ENCODE results near the gene THRSP. TPM values are rescaled to one million over a fixed set of nuclear protein-coding genes. Genes with fewer than 3 reads are reported as not detected.
"Not testable (repeated sequence)": the region's sequence is repeated elsewhere in the genome, so short reads cannot be mapped to it uniquely, and the experiment has no call there.

Gene THRSP
- total RNA-seq, 2 experiments from 2014 or later = not detected

DNA sequence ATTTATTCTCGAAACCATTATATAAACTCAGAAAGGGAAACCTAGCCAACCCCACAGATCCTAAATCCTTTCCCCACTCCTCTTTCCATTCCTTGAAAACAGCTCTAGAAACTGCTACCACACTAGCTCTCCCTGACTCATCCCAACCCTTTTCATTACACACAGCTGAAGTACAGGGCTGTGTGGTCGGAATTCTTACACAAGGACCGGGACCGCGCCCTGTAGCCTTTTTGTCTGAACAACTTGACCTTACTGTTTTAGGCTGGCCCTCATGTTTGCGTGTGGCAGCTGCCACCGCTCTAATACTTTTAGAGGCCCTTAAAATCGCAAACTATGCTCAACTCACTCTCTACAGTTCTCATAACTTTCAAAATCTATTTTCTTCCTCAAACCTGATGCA lies 20.8 kb downstream of the THRSP start:
- DNase-seq, H3K27me3 Mint-ChIP-seq, H3K36me3 Mint-ChIP-seq, H3K4me3 Mint-ChIP-seq, H3K27ac Mint-ChIP-seq, H3K9me3 Mint-ChIP-seq: not testable (repeated sequence)
- H3K4me1 Mint-ChIP-seq = peaks cover 14% of the 10 kb centered on the region

DNA sequence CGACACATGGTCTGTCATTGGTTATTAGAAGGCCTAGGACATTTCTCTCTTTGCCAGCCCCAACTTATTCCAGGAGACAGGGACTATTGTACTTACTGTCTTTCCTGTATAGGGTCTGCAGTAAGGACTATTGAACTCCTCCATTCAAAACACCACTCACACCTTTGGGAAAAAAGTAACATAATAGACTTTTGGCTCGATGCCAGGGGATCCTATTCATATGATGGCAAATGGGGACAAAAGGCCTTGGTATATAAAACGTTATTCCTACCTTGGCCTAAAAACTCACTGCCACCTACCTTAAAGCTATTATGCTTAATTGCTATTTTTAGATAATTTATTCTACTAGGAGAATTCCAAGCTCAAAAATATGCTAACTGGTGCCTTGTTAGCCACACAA lies 22.3 kb downstream of the THRSP start:
- no peaks in the 10 kb centered on the region for H3K27me3 Mint-ChIP-seq
- H3K4me1 Mint-ChIP-seq = peaks cover 11% of the 10 kb centered on the region
- no peak overlapping the region for H3K27ac Mint-ChIP-seq
- no peak overlapping the region for H3K4me3 Mint-ChIP-seq
- H3K36me3 Mint-ChIP-seq = no peaks in the 10 kb centered on the region
- no peaks in the 10 kb centered on the region for H3K9me3 Mint-ChIP-seq
- DNase-seq = no peak

DNA sequence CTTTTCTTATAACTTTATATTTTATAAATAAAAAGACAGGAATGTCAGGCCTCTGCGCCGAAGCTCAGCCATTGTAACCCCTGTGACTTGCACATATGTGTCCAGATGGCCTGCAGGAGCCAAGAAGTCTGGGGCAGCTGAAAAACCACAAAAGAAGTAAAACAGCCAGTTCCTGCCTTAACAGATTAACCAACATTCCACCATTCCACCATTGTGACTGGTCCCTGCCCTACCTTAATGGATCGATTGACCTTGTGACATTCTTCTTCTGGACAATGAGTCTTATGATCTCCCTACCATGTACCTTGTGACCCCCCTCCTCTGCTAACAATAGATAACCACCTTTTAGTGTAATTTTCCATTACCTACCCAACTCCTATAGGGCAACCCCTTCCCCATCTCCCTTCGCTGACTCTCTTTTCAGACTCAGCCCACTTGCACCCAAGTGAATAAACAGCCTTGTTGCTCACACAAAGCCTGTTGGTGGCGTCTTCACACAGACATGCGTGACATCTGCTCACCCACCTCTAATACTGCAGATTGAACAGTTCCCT lies 22.9 kb downstream of the THRSP start:
- H3K4me1 Mint-ChIP-seq, H3K36me3 Mint-ChIP-seq, H3K27ac Mint-ChIP-seq, H3K4me3 Mint-ChIP-seq, H3K27me3 Mint-ChIP-seq, DNase-seq, H3K9me3 Mint-ChIP-seq: not testable (repeated sequence)

DNA sequence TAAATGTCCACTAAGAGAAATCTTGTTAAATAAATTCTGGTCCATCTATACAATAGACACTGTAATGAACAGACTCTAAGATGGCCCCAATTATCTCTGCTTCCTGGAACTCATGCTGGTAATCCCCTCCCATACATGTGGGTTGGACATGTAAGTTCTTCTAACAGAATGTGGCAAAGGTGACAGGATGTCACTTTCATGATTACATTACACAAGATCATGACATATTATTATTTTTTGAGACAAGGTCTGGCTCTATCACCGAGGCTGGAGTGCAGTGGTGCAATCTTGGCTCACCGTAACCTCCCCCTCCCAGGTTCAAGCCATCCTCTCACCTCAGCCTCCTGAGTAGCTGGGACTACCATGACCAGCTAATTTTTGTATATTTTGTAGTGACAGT lies 30.6 kb downstream of the THRSP start:
- Mint-ChIP-seq H3K4me1 (peaks cover 8% of the 10 kb centered on the region), H3K9me3 (no peaks in the 10 kb centered on the region), H3K27me3 (no peaks in the 10 kb centered on the region), H3K4me3 (peak overlapping the region; percentile 10), H3K27ac (peak overlapping the region; percentile 82), H3K36me3 (peaks cover 34% of the 10 kb centered on the region)
- DNase-seq = peak; percentile 9

DNA sequence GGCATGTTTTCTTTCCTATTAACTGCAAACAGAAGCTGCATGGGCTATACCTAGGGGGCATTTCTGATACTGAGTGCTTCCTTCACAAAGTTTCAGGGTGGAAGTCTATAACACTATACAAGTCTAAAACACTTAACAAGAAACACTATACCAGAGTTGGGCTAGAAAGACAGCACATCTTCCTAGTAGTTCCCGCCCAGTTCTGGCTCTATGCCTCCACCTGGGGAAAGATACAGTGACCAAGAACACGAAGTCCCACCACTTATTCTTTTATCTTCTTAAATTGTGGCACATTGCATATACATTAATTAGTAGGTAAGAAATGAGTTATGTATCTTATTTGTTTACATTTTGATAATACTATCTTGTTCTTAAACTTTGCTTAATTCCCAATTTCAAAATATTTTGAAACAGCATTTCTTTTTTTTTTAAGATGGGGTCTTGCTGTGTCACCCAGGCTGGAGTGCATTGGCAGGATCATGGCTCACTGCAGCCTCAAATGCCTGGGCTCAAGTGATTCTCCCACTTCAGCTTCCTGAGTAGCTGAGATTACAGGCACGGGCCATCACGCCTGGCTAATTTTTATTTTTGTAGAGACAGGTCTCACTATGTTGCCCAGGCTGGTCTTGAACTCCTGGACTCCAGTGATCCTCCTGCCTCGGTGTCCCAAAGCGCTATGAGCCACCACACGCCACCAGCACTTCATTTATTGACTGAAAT lies 34.2 kb downstream of the THRSP start:
- Mint-ChIP-seq H3K9me3 (no peaks in the 10 kb centered on the region), H3K4me3 (no peak overlapping the region), H3K27ac (no peak overlapping the region), H3K27me3 (no peaks in the 10 kb centered on the region), H3K4me1 (peaks cover 8% of the 10 kb centered on the region), H3K36me3 (peaks cover 36% of the 10 kb centered on the region)
- no peak for DNase-seq

DNA sequence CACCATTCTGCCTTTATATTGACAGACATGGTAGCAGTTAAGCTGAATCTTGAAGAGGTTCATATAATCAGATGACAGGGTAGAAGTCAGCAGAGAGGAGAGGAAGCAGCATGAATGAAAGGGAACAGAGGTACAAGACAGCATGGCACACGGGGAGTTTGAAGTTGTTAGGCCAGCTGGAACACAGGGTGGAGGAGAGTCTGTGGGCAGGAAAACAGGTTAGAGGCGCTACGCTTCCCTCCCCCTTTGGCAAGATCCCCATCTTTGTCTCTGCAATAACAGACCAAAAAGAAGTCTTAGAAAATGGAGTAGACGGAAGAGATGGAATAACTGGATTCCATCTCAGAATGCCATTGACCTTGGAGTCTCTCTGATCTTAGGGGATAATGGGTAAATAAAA lies 36.0 kb downstream of the THRSP start:
- Mint-ChIP-seq H3K9me3 (no peaks in the 10 kb centered on the region), H3K27me3 (no peaks in the 10 kb centered on the region), H3K36me3 (peaks cover 26% of the 10 kb centered on the region), H3K4me3 (no peak overlapping the region), H3K27ac (no peak overlapping the region), H3K4me1 (peaks cover 3% of the 10 kb centered on the region)
- DNase-seq = no peak

DNA sequence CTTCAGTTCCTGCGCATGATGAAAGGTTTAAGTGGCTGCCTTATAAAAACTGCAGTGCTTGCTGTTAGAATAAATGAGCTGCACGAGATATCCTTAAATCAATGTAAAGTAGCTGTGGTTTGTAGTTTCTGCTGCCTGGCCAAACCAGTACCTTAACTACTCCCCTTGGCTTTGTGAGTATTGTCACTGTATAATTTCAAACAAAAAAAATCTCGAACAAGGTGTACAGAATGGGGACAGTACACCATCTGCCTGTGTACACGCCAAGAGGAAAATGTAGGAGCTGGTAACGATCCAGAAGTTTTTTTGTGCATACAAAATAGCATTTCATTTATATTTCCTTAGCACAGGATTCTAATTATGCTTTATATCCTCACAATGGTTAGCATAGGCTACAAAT lies 36.6 kb downstream of the THRSP start:
- H3K4me1 Mint-ChIP-seq = no peaks in the 10 kb centered on the region
- no peak for DNase-seq
- no peak overlapping the region for H3K27ac Mint-ChIP-seq
- H3K4me3 Mint-ChIP-seq = no peak overlapping the region
- H3K27me3 Mint-ChIP-seq = no peaks in the 10 kb centered on the region
- peaks cover 20% of the 10 kb centered on the region for H3K36me3 Mint-ChIP-seq
- no peaks in the 10 kb centered on the region for H3K9me3 Mint-ChIP-seq

DNA sequence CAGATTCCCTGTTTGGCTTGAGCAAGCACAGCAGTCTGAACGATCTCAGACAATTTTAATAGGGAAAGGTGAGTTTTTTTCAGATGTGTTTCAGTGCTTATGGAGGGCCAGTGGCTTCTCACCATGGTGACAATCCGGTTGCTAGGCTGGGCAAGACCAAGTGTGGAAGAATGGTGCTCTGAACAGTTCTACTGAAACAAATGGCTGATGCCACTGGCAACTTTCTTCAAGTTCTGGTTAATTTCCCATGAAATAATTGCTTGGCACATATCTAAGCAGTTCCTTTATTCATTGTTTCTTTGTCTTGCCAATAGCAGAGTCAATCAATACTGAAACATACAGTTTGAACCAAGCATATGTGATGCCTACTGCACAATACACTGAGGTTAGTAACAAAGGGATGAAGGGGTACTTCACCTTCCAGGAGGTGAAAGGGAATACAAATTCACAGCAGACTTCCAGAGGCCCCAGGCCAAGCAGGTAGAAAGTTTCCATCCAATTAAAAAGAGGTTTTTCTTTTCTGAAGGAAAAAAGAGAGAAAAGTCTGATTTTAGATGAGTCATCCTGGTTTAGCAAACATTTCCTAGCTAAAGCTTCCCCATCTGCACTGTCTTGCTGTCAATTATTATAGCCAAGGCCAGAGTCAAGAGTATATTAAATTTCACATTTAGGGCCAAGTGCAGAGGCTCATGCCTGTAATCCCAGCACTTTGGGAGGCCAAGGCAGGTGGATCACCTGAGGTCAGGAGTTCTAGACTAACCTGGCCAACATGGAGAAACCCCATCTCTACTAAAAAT lies 37.2 kb downstream of the THRSP start:
- H3K36me3 Mint-ChIP-seq = peaks cover 17% of the 10 kb centered on the region
- no peak overlapping the region for H3K27ac Mint-ChIP-seq
- no peak overlapping the region for H3K4me3 Mint-ChIP-seq
- no peaks in the 10 kb centered on the region for H3K4me1 Mint-ChIP-seq
- H3K27me3 Mint-ChIP-seq = no peaks in the 10 kb centered on the region
- DNase-seq = no peak
- no peaks in the 10 kb centered on the region for H3K9me3 Mint-ChIP-seq

DNA sequence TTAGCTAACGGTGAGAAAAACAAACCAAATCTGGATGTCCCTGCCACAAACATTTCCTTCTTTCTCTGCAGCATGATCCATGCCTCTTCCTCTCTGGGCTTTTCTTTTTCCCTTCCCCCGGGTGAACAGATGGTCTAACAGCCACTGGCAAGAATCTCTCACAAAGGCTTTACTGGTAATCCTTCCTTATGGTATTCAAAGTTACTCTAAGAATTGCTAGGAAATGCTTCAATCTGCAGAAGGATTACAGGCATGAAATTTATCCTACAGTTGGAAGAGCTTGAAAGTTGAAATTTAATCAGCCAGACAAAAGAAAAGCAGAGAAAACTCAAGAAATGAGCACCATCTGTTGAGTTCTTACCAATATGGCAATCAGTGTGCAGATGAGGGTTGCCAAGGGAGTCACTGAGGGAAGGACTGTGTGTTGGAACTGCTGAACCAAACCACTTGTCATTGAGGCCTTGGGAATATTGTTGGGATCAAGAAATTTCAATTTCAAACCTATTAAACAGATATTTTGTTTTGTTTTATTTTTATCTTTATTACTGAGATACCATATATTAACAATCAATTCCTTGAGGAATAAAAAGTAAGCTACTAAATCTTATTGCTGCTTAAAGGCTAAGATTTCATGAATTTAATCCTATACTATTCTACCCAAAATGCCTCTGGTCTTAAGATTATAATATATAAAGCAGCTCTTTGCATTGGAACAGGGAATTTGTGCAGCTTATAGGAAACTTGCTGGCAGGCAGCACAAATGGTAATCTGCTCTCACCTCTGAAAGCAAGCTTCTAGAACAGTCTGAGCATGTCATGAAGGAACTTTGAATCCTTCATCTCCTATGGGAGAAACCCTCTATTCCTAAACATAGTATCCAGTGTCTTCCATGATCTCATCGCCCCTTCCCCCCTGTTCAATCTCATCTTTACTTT lies 45.7 kb downstream of the THRSP start:
- Mint-ChIP-seq H3K9me3 (no peaks in the 10 kb centered on the region), H3K36me3 (peaks cover 24% of the 10 kb centered on the region), H3K4me3 (no peak overlapping the region), H3K27ac (no peak overlapping the region), H3K27me3 (no peaks in the 10 kb centered on the region), H3K4me1 (no peaks in the 10 kb centered on the region)
- no peak for DNase-seq

DNA sequence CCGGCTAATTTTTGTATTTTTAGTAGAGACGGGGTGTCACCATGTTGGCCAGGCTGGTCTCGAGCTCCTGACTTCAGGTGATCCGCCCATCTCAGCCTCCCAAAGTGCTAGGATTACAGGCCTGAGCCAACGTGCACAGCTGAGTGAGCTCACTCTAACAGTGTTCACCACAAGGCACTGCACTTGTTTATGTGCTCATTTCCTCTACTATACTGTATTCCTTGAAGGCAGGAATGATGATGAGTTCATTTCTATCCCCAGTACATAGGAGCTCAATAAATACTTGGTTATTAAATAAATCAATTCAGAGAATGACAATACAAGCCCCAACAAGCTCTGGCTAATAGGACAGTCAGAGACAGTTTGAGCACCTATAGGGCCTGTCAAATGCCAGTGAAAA lies 46.7 kb downstream of the THRSP start:
- peaks cover 24% of the 10 kb centered on the region for H3K36me3 Mint-ChIP-seq
- no peak for DNase-seq
- H3K27me3 Mint-ChIP-seq = no peaks in the 10 kb centered on the region
- H3K27ac Mint-ChIP-seq = no peak overlapping the region
- no peaks in the 10 kb centered on the region for H3K9me3 Mint-ChIP-seq
- no peaks in the 10 kb centered on the region for H3K4me1 Mint-ChIP-seq
- no peak overlapping the region for H3K4me3 Mint-ChIP-seq

DNA sequence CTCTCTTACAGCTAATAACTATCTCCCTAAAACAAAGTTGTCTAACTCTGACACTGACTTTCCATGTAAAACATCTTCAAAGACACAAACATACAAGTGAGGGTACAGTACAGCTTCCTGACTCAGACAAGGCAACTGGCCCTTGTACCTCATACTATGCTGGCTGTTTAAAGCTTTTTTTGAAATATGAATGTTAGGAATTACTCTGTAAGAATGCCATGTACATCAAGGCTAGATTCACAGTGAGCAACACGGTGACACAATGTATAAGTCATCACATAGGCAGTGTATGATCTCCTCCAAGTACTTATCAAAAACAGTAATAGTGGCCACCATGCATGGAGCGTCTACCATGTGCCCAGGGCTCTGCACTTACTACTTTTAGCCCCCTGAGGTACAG lies 47.2 kb downstream of the THRSP start:
- peaks cover 23% of the 10 kb centered on the region for H3K36me3 Mint-ChIP-seq
- no peak overlapping the region for H3K4me3 Mint-ChIP-seq
- no peaks in the 10 kb centered on the region for H3K4me1 Mint-ChIP-seq
- no peak for DNase-seq
- H3K27ac Mint-ChIP-seq = no peak overlapping the region
- no peaks in the 10 kb centered on the region for H3K9me3 Mint-ChIP-seq
- H3K27me3 Mint-ChIP-seq = no peaks in the 10 kb centered on the region

DNA sequence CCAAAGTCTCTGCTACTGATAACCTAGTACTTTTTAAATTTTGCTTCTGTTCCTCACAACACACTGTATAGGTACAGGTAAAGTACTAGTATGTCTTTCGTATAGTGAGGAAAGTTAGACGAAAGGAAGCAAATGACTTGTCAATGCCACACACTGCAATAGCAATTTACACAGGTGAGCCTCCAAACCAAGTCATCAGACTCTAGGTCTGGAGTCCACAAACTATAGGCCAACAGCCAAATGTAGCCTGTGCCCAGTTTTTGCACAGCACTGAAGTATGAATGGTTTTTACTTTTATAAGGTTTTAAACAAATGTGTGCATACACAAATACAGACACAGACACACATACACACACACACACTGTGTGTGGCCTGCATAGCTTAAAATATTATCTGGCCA lies 47.6 kb downstream of the THRSP start:
- Mint-ChIP-seq H3K27ac (no peak overlapping the region), H3K27me3 (no peaks in the 10 kb centered on the region), H3K9me3 (no peaks in the 10 kb centered on the region), H3K4me1 (no peaks in the 10 kb centered on the region), H3K4me3 (no peak overlapping the region), H3K36me3 (peaks cover 20% of the 10 kb centered on the region)
- DNase-seq = no peak

DNA sequence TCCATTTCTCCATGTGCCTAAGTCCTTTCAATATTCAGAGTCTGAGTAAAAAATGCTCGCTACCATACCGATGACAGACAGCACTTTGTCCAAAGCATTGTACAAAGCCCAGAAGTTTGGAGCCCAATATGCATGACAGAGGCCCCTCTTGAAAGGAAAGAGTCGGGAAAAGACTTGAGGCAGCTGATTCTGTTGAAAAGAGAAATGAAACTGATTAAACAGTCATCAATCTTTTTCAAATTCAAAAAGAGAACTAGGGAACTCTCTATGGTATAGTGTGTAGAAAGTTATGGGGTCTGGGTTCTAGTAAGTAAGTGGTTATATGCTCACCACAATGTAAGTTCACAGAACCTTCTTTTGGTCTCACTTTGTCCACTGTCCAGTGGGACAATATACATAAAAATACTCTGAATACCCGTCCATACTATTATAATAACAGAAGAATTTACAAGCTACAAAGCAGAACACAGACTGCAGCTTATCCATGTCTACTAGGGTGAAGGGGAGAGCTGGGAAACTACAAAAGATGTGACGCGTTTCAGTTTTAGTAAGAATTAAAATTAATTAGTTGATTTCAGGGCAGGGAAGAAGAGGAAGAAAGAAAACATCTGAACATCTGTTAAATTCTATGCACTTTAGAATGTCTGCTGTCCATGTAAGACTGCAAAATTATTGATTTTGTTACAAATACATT lies 49.1 kb downstream of the THRSP start:
- DNase-seq = no peak
- Mint-ChIP-seq H3K27ac (no peak overlapping the region), H3K4me3 (no peak overlapping the region), H3K4me1 (no peaks in the 10 kb centered on the region), H3K27me3 (no peaks in the 10 kb centered on the region), H3K9me3 (no peaks in the 10 kb centered on the region), H3K36me3 (peaks cover 17% of the 10 kb centered on the region)
